ENCODE measurements around the gene KLK2. TPM values are rescaled to one million over a fixed set of nuclear protein-coding genes. Genes with fewer than 3 reads are reported as not detected.

The KLK2 gene
- total RNA-seq, 1 donor, result 0.31 TPM

- H3K9me3 ChIP-seq (ENCODE audit: low read depth, low read length), result no peaks in the 10 kb centered on the region
- no peaks in the 10 kb centered on the region for H3K4me1 ChIP-seq (ENCODE audit: insufficient read depth, low read length)
- no peaks in the 10 kb centered on the region for H3K27me3 ChIP-seq (ENCODE audit: insufficient read depth, low read length)
- no peak overlapping the region for H3K4me3 ChIP-seq (ENCODE audit: low read length)
Observed at GRCh38 chr19:50896591-50897190, 23.5 kb downstream of the KLK2 start.

GRCh38 chr19:50897191-50897607 lies 24.0 kb downstream of the KLK2 start:
- H3K27me3 ChIP-seq (ENCODE audit: insufficient read depth, low read length), result no peaks in the 10 kb centered on the region

GRCh38 chr19:50897612-50898011 lies 24.4 kb downstream of the KLK2 start:
- Histone ChIP-seq H3K27me3 (ENCODE audit: insufficient read depth, low read length) (no peaks in the 10 kb centered on the region), H3K9me3 (ENCODE audit: low read depth, low read length) (no peaks in the 10 kb centered on the region), H3K4me1 (ENCODE audit: insufficient read depth, low read length) (no peaks in the 10 kb centered on the region), H3K4me3 (ENCODE audit: low read length) (no peak overlapping the region)

More at GRCh38 chr19:50897191-50897607, 24.0 kb downstream of the KLK2 start:
- no peak overlapping the region for H3K4me3 ChIP-seq (ENCODE audit: low read length)
- H3K9me3 ChIP-seq (ENCODE audit: low read depth, low read length), result no peaks in the 10 kb centered on the region
- H3K4me1 ChIP-seq (ENCODE audit: insufficient read depth, low read length), result no peaks in the 10 kb centered on the region

GRCh38 chr19:50898018-50898417 lies 24.8 kb downstream of the KLK2 start:
- H3K4me3 ChIP-seq (ENCODE audit: low read length), result no peak overlapping the region
- no peaks in the 10 kb centered on the region for H3K4me1 ChIP-seq (ENCODE audit: insufficient read depth, low read length)
- H3K27me3 ChIP-seq (ENCODE audit: insufficient read depth, low read length), result no peaks in the 10 kb centered on the region
- H3K9me3 ChIP-seq (ENCODE audit: low read depth, low read length), result no peaks in the 10 kb centered on the region

GRCh38 chr19:50899569-50899968 lies 26.3 kb downstream of the KLK2 start:
- no peak overlapping the region for H3K4me3 ChIP-seq (ENCODE audit: low read length)
- no peaks in the 10 kb centered on the region for H3K4me1 ChIP-seq (ENCODE audit: insufficient read depth, low read length)
- H3K9me3 ChIP-seq (ENCODE audit: low read depth, low read length), result no peaks in the 10 kb centered on the region
- no peaks in the 10 kb centered on the region for H3K27me3 ChIP-seq (ENCODE audit: insufficient read depth, low read length)

GRCh38 chr19:50902640-50903039 lies 29.4 kb downstream of the KLK2 start:
- no peaks in the 10 kb centered on the region for H3K9me3 ChIP-seq (ENCODE audit: low read depth, low read length)
- peaks cover 4% of the 10 kb centered on the region for H3K27me3 ChIP-seq (ENCODE audit: insufficient read depth, low read length)
- H3K4me1 ChIP-seq (ENCODE audit: insufficient read depth, low read length), result no peaks in the 10 kb centered on the region
- H3K4me3 ChIP-seq (ENCODE audit: low read length), result no peak overlapping the region

- Histone ChIP-seq H3K4me1 (ENCODE audit: insufficient read depth, low read length) (no peaks in the 10 kb centered on the region), H3K4me3 (ENCODE audit: low read length) (no peak overlapping the region), H3K9me3 (ENCODE audit: low read depth, low read length) (no peaks in the 10 kb centered on the region), H3K27me3 (ENCODE audit: insufficient read depth, low read length) (peaks cover 28% of the 10 kb centered on the region)
Observed at GRCh38 chr19:50906217-50906616, 33.0 kb downstream of the KLK2 start.

- Histone ChIP-seq H3K27me3 (ENCODE audit: insufficient read depth, low read length) (peaks cover 40% of the 10 kb centered on the region), H3K9me3 (ENCODE audit: low read depth, low read length) (no peaks in the 10 kb centered on the region), H3K4me1 (ENCODE audit: insufficient read depth, low read length) (no peaks in the 10 kb centered on the region), H3K4me3 (ENCODE audit: low read length) (no peak overlapping the region)
Observed at GRCh38 chr19:50908336-50908735, 35.1 kb downstream of the KLK2 start.

- H3K27me3 ChIP-seq (ENCODE audit: insufficient read depth, low read length), result peaks cover 40% of the 10 kb centered on the region
- H3K9me3 ChIP-seq (ENCODE audit: low read depth, low read length), result no peaks in the 10 kb centered on the region
- no peaks in the 10 kb centered on the region for H3K4me1 ChIP-seq (ENCODE audit: insufficient read depth, low read length)
- H3K4me3 ChIP-seq (ENCODE audit: low read length), result no peak overlapping the region
Observed at GRCh38 chr19:50909240-50910070, 36.2 kb downstream of the KLK2 start.

GRCh38 chr19:50910722-50911121 lies 37.5 kb downstream of the KLK2 start:
- Histone ChIP-seq H3K4me3 (ENCODE audit: low read length) (no peak overlapping the region), H3K4me1 (ENCODE audit: insufficient read depth, low read length) (no peaks in the 10 kb centered on the region), H3K9me3 (ENCODE audit: low read depth, low read length) (no peaks in the 10 kb centered on the region), H3K27me3 (ENCODE audit: insufficient read depth, low read length) (peaks cover 40% of the 10 kb centered on the region)

- Histone ChIP-seq H3K27me3 (ENCODE audit: insufficient read depth, low read length) (peaks cover 43% of the 10 kb centered on the region), H3K9me3 (ENCODE audit: low read depth, low read length) (no peaks in the 10 kb centered on the region)
Observed at GRCh38 chr19:50911206-50912101, 38.2 kb downstream of the KLK2 start, which contains the start of gene KLK4. TSS of gene KLK4 (minus strand) at chr19:50911395. CDS start at chr19:50910738, 657 bp downstream.

GRCh38 chr19:50912102-50912599 lies 38.9 kb downstream of the KLK2 start:
- H3K9me3 ChIP-seq (ENCODE audit: low read depth, low read length), result no peaks in the 10 kb centered on the region
- no peak overlapping the region for H3K4me3 ChIP-seq (ENCODE audit: low read length)
- H3K27me3 ChIP-seq (ENCODE audit: insufficient read depth, low read length), result peaks cover 43% of the 10 kb centered on the region
- H3K4me1 ChIP-seq (ENCODE audit: insufficient read depth, low read length), result no peaks in the 10 kb centered on the region

More at GRCh38 chr19:50911206-50912101, 38.2 kb downstream of the KLK2 start, which contains the start of gene KLK4:
- Histone ChIP-seq H3K4me3 (ENCODE audit: low read length) (no peak within 1 kb of the TSS), H3K4me1 (ENCODE audit: insufficient read depth, low read length) (no peaks in the 10 kb centered on the region)

GRCh38 chr19:50912727-50913716 lies 39.8 kb downstream of the KLK2 start:
- Histone ChIP-seq H3K4me1 (ENCODE audit: insufficient read depth, low read length) (no peaks in the 10 kb centered on the region), H3K4me3 (ENCODE audit: low read length) (no peak overlapping the region), H3K9me3 (ENCODE audit: low read depth, low read length) (no peaks in the 10 kb centered on the region), H3K27me3 (ENCODE audit: insufficient read depth, low read length) (peaks cover 38% of the 10 kb centered on the region)

GRCh38 chr19:50916069-50916468 lies 42.8 kb downstream of the KLK2 start:
- peaks cover 18% of the 10 kb centered on the region for H3K27me3 ChIP-seq (ENCODE audit: insufficient read depth, low read length)
- no peaks in the 10 kb centered on the region for H3K9me3 ChIP-seq (ENCODE audit: low read depth, low read length)
- H3K4me1 ChIP-seq (ENCODE audit: insufficient read depth, low read length), result no peaks in the 10 kb centered on the region
- no peak overlapping the region for H3K4me3 ChIP-seq (ENCODE audit: low read length)

All from mononuclear cell (primary cell).